K562 (cell line): ENCODE measurements around the gene NCR1. TPM values are rescaled to one million over a fixed set of nuclear protein-coding genes. Genes with fewer than 3 reads are reported as not detected.

Experiments
- ARID1B ChIP-seq: fragments of 450-650 bp; IDR thresholded peaks from 2 replicates; pipeline ENCODE4 v1.6.1; 2016; ENCODE audit warnings: antibody characterized with exemption, mild to moderate bottlenecking, inconsistent platforms
- ASH1L ChIP-seq: fragments of 450-650 bp; IDR thresholded peaks from 2 replicates; pipeline ENCODE4 v1.6.1; 2018; ENCODE audit warnings: borderline replicate concordance, mild to moderate bottlenecking, low read depth; ENCODE audit not compliant: partially characterized antibody
- BRD4 ChIP-seq: fragments of 200-600 bp; sonication (generic); IDR thresholded peaks from 2 replicates; pipeline ENCODE4 v1.6.1; 2017; ENCODE audit warnings: inconsistent platforms
- CBFB ChIP-seq: sonication (generic); formaldehyde crosslinking; IDR thresholded peaks from 2 replicates; pipeline ENCODE4 v1.4.0; 2020; ENCODE audit warnings: mild to moderate bottlenecking, missing genetic modification reagents
- CBX3 ChIP-seq, 2 experiments: IDR thresholded peaks; 1 replicate in 1 of 2; 2 replicates in 1 of 2; pipeline ENCODE4 v1.6.1; 2012; ENCODE audit warnings: inconsistent platforms in 2 of 2, low read length in 2 of 2, borderline replicate concordance in 1 of 2, control low read depth in 1 of 2
- CBX5 ChIP-seq: IDR thresholded peaks from 2 replicates; pipeline ENCODE4 v1.6.1; 2014; ENCODE audit warnings: low read depth, borderline replicate concordance
- DIDO1 ChIP-seq: fragments of 450-650 bp; IDR thresholded peaks from 2 replicates; pipeline ENCODE4 v1.6.1; 2016; ENCODE audit warnings: low read depth, missing biosample characterization, missing genetic modification characterization
- FOXA3 ChIP-seq, 2 experiments: fragments of 450-650 bp in 1 of 2; sonication (generic) in 1 of 2; formaldehyde crosslinking; IDR thresholded peaks in 1 of 2; conservative IDR thresholded peaks in 1 of 2; 2 replicates each; pipeline versions ENCODE4 v1.4.0 to v1.8.0; 2020 to 2022; ENCODE audit warnings: mild to moderate bottlenecking in 2 of 2, missing genetic modification reagents in 1 of 2
- GATA2 ChIP-seq: sonication (generic); formaldehyde crosslinking; IDR thresholded peaks from 2 replicates; pipeline ENCODE4 v1.4.0; 2020; ENCODE audit warnings: mild to moderate bottlenecking, missing genetic modification reagents
- KDM4B ChIP-seq, 2 experiments: fragments of 450-650 bp in 1 of 2; sonication (generic) in 1 of 2; IDR thresholded peaks; 2 replicates each; pipeline ENCODE4 v1.6.1; 2016 to 2017; ENCODE audit warnings: borderline replicate concordance in 2 of 2, antibody characterized with exemption in 1 of 2, low read depth in 1 of 2, mild to moderate bottlenecking in 1 of 2
- KHSRP ChIP-seq: fragments of 450-650 bp; IDR thresholded peaks from 2 replicates; pipeline ENCODE4 v1.6.1; 2017
- MTF1 ChIP-seq: fragments of 250-450 bp; sonication (Bioruptor Pico); IDR thresholded peaks from 2 replicates; pipeline ENCODE4 v1.9.0; 2021; ENCODE audit warnings: moderate library complexity, mild to moderate bottlenecking, inconsistent platforms, borderline replicate concordance
- NFIX ChIP-seq: fragments of 250-450 bp; sonication (Bioruptor Pico); IDR thresholded peaks from 2 replicates; pipeline ENCODE4 v1.4.0; 2020; ENCODE audit warnings: low read depth, mild to moderate bottlenecking, moderate library complexity
- NUFIP1 ChIP-seq: fragments of 450-650 bp; IDR thresholded peaks from 2 replicates; pipeline ENCODE4 v1.6.1; 2018; ENCODE audit not compliant: partially characterized antibody
- PKNOX1 ChIP-seq: fragments of 450-650 bp; IDR thresholded peaks from 2 replicates; pipeline ENCODE4 v1.6.1; 2016
- POLR2H ChIP-seq: IDR thresholded peaks from 2 replicates; pipeline ENCODE4 v1.6.1; 2016; ENCODE audit warnings: missing genetic modification characterization, low read depth, mild to moderate bottlenecking, control low read depth, missing compliant biosample characterization, moderate library complexity
- PURB ChIP-seq: sonication (generic); formaldehyde crosslinking; IDR thresholded peaks from 2 replicates; pipeline ENCODE4 v1.9.0; 2021; ENCODE audit warnings: low read depth, mild to moderate bottlenecking, missing genetic modification reagents
- SMARCA4 ChIP-seq: fragments of 450-650 bp; IDR thresholded peaks from 2 replicates; pipeline ENCODE4 v1.6.1; 2016
- TBP ChIP-seq: optimal IDR thresholded peaks from 2 replicates; pipeline ENCODE3; 2011; ENCODE audit warnings: low read depth, low read length, improper control_type of control experiment
- ZBTB49 ChIP-seq: sonication (generic); formaldehyde crosslinking; IDR thresholded peaks from 2 replicates; pipeline ENCODE4 v1.8.0; 2022; ENCODE audit warnings: missing genetic modification reagents, mild to moderate bottlenecking, borderline replicate concordance
- ZFP91 ChIP-seq: sonication (generic); formaldehyde crosslinking; IDR thresholded peaks from 2 replicates; pipeline ENCODE4 v1.8.0; 2022; ENCODE audit warnings: mild to moderate bottlenecking, missing genetic modification reagents
- ZNF140 ChIP-seq: fragments of 250-450 bp; sonication (Bioruptor Pico); IDR thresholded peaks from 2 replicates; pipeline ENCODE4 v1.8.0; 2021; ENCODE audit warnings: moderate library complexity, mild to moderate bottlenecking, inconsistent platforms
- ZNF23 ChIP-seq: fragments of 250-450 bp; sonication (Bioruptor Pico); IDR thresholded peaks from 2 replicates; pipeline ENCODE4 v1.4.0; 2020; ENCODE audit warnings: mild to moderate bottlenecking
- ZNF280A ChIP-seq: fragments of 450-650 bp; IDR thresholded peaks from 2 replicates; pipeline ENCODE4 v1.6.1; 2018; ENCODE audit warnings: mild to moderate bottlenecking, low read depth; ENCODE audit not compliant: partially characterized antibody
- polyA plus RNA-seq, 8 experiments: library from polyadenylated mRNA; depleted of rRNA in 4 of 8; stranded (reverse) in 5 of 8; unstranded in 3 of 8; fragments of >200 nt; fragmentation: Nextera tagmentation in 2 of 8; fragmentation: Illumina TruSeq in 1 of 8; extraction: Ambion mirVana in 2 of 8; extraction: Trizol in 1 of 8; gene quantifications; 2 replicates each; pipeline versions ENCODE4 v1.2.1 to v1.2.3, GENCODE V29; 2011 to 2014; ENCODE audit warnings: inconsistent platforms in 1 of 8, missing spikeins in 1 of 8
- total RNA-seq, 7 experiments: library from RNA; depleted of rRNA in 6 of 7; stranded (reverse); fragments of >200 nt in 6 of 7; fragmentation: Illumina TruSeq in 2 of 7; extraction: Trizol in 2 of 7; gene quantifications; 2 replicates each; pipeline versions ENCODE4 v1.2.1 to v1.2.3, GENCODE V29; 2011 to 2021; ENCODE audit warnings: low replicate concordance in 1 of 7

Gene NCR1
- total and polyA plus RNA-seq, 9 of the 15 experiments (the other 6 are each of a cell fraction or from before 2014, with no cell fraction given) = 0.25 to 3.1 (median 1.2) TPM

- TF ChIP-seq PKNOX1 (peak; percentile 17; the same call in 1 of the 2 replicates), CBX5 (peak; percentile 94), GATA2 (CRISPR knock-in tag) (no peak), ZNF23 (CRISPR knock-in tag) (no peak), NFIX (CRISPR knock-in tag) (no peak), ASH1L (no peak), TBP (no peak), POLR2H (tag) (no peak), MTF1 (no peak), KHSRP (no peak), ZFP91 (no peak), ZNF280A (peak; percentile 64), ZNF140 (CRISPR knock-in tag) (no peak), CBX3 (IDR thresholded peaks at IDR 0.05; ENCODE audit: borderline replicate concordance in 1 of 2, low read length in 2 of 2) (peak in 1 of 2 experiments; percentile 99; a peak in 2 of 3 replicates), ZBTB49 (CRISPR knock-in tag) (no peak), NUFIP1 (no peak), FOXA3 (CRISPR knock-in tag; conservative IDR thresholded peaks at IDR 0.05 in 1 of 2, IDR thresholded peaks at IDR 0.05 in 1 of 2) (0 out of 4 replicates have a peak, but pooled peaks of 1 of the 2 experiments have one; percentile 44), ARID1B (no peak), BRD4 (no peak), DIDO1 (tag) (no peak), SMARCA4 (no peak), PURB (CRISPR knock-in tag) (no peak), CBFB (CRISPR knock-in tag) (no peak), KDM4B (IDR thresholded peaks at IDR 0.05; ENCODE audit: borderline replicate concordance in 2 of 2, low read depth in 1 of 2) (no peak)
These were observed 22.4 kb downstream of the NCR1 start (continued) for GRCh38 chr19:54928299-54928698.
